ENCODE measurements around the gene RIMBP2.

The RIMBP2 gene

GRCh38 chr12:130449291-130449690 lies 266.8 kb downstream of the RIMBP2 start:
- Histone ChIP-seq H3K27ac (ENCODE audit: low read depth, low read length) (no peak overlapping the region), H3K9me3 (ENCODE audit: control insufficient read depth, insufficient read depth, low read depth, low read length) (no peaks in the 10 kb centered on the region), H3K27me3 (ENCODE audit: control insufficient read depth, insufficient read depth, low read length) (no peaks in the 10 kb centered on the region; the same call in 1 of the 2 replicates), H3K4me1 (ENCODE audit: control insufficient read depth, insufficient read depth, low read length) (no peaks in the 10 kb centered on the region), H3K4me3 (ENCODE audit: low read depth, low read length) (no peak overlapping the region), H3K36me3 (ENCODE audit: control insufficient read depth, insufficient read depth, low read length) (no peaks in the 10 kb centered on the region), H3K9ac (ENCODE audit: low read length) (no peak overlapping the region)

GRCh38 chr12:130448044-130448821 lies 267.9 kb downstream of the RIMBP2 start:
- H3K9ac ChIP-seq (ENCODE audit: low read length): no peak overlapping the region
- no peak overlapping the region for H3K27ac ChIP-seq (ENCODE audit: low read depth, low read length)
- no peaks in the 10 kb centered on the region for H3K9me3 ChIP-seq (ENCODE audit: control insufficient read depth, insufficient read depth, low read depth, low read length)
- no peaks in the 10 kb centered on the region for H3K4me1 ChIP-seq (ENCODE audit: control insufficient read depth, insufficient read depth, low read length)
- H3K4me3 ChIP-seq (ENCODE audit: low read depth, low read length): no peak overlapping the region
- H3K27me3 ChIP-seq (ENCODE audit: control insufficient read depth, insufficient read depth, low read length): no peaks in the 10 kb centered on the region; the same call in 1 of the 2 replicates
- H3K36me3 ChIP-seq (ENCODE audit: control insufficient read depth, insufficient read depth, low read length): no peaks in the 10 kb centered on the region

GRCh38 chr12:130447655-130447965 lies 268.5 kb downstream of the RIMBP2 start:
- Histone ChIP-seq H3K9me3 (ENCODE audit: control insufficient read depth, insufficient read depth, low read depth, low read length) (no peaks in the 10 kb centered on the region), H3K9ac (ENCODE audit: low read length) (no peak overlapping the region), H3K27me3 (ENCODE audit: control insufficient read depth, insufficient read depth, low read length) (no peaks in the 10 kb centered on the region; the same call in 1 of the 2 replicates), H3K4me3 (ENCODE audit: low read depth, low read length) (no peak overlapping the region), H3K4me1 (ENCODE audit: control insufficient read depth, insufficient read depth, low read length) (no peaks in the 10 kb centered on the region), H3K27ac (ENCODE audit: low read depth, low read length) (no peak overlapping the region), H3K36me3 (ENCODE audit: control insufficient read depth, insufficient read depth, low read length) (no peaks in the 10 kb centered on the region)

- H3K36me3 ChIP-seq (ENCODE audit: control insufficient read depth, insufficient read depth, low read length): no peaks in the 10 kb centered on the region
- H3K4me1 ChIP-seq (ENCODE audit: control insufficient read depth, insufficient read depth, low read length): no peaks in the 10 kb centered on the region
- no peak overlapping the region for H3K9ac ChIP-seq (ENCODE audit: low read length)
- no peak overlapping the region for H3K4me3 ChIP-seq (ENCODE audit: low read depth, low read length)
- H3K27me3 ChIP-seq (ENCODE audit: control insufficient read depth, insufficient read depth, low read length): no peaks in the 10 kb centered on the region; the same call in 1 of the 2 replicates
- H3K9me3 ChIP-seq (ENCODE audit: control insufficient read depth, insufficient read depth, low read depth, low read length): no peaks in the 10 kb centered on the region
- no peak overlapping the region for H3K27ac ChIP-seq (ENCODE audit: low read depth, low read length)
Measured at GRCh38 chr12:130446846-130447654, 269.0 kb downstream of the RIMBP2 start.

GRCh38 chr12:130444986-130445385 lies 271.1 kb downstream of the RIMBP2 start:
- Histone ChIP-seq H3K9ac (ENCODE audit: low read length) (no peak overlapping the region), H3K36me3 (ENCODE audit: control insufficient read depth, insufficient read depth, low read length) (no peaks in the 10 kb centered on the region), H3K27me3 (ENCODE audit: control insufficient read depth, insufficient read depth, low read length) (no peaks in the 10 kb centered on the region; the same call in 1 of the 2 replicates), H3K4me1 (ENCODE audit: control insufficient read depth, insufficient read depth, low read length) (no peaks in the 10 kb centered on the region), H3K9me3 (ENCODE audit: control insufficient read depth, insufficient read depth, low read depth, low read length) (no peaks in the 10 kb centered on the region; the same call in 1 of the 2 replicates), H3K4me3 (ENCODE audit: low read depth, low read length) (no peak overlapping the region), H3K27ac (ENCODE audit: low read depth, low read length) (no peak overlapping the region)

- Histone ChIP-seq H3K9me3 (ENCODE audit: control insufficient read depth, insufficient read depth, low read depth, low read length) (no peaks in the 10 kb centered on the region; the same call in 1 of the 2 replicates), H3K36me3 (ENCODE audit: control insufficient read depth, insufficient read depth, low read length) (no peaks in the 10 kb centered on the region), H3K4me3 (ENCODE audit: low read depth, low read length) (no peak overlapping the region), H3K27me3 (ENCODE audit: control insufficient read depth, insufficient read depth, low read length) (no peaks in the 10 kb centered on the region; the same call in 1 of the 2 replicates), H3K4me1 (ENCODE audit: control insufficient read depth, insufficient read depth, low read length) (no peaks in the 10 kb centered on the region), H3K9ac (ENCODE audit: low read length) (no peak overlapping the region), H3K27ac (ENCODE audit: low read depth, low read length) (no peak overlapping the region)
Measured at GRCh38 chr12:130444061-130444460, 272.0 kb downstream of the RIMBP2 start.

- Histone ChIP-seq H3K9ac (ENCODE audit: low read length) (no peak overlapping the region), H3K27ac (ENCODE audit: low read depth, low read length) (no peak overlapping the region), H3K4me3 (ENCODE audit: low read depth, low read length) (no peak overlapping the region), H3K4me1 (ENCODE audit: control insufficient read depth, insufficient read depth, low read length) (no peaks in the 10 kb centered on the region), H3K27me3 (ENCODE audit: control insufficient read depth, insufficient read depth, low read length) (no peaks in the 10 kb centered on the region), H3K9me3 (ENCODE audit: control insufficient read depth, insufficient read depth, low read depth, low read length) (peaks cover 7% of the 10 kb centered on the region), H3K36me3 (ENCODE audit: control insufficient read depth, insufficient read depth, low read length) (no peaks in the 10 kb centered on the region)
Measured at GRCh38 chr12:130441771-130442760, 274.0 kb downstream of the RIMBP2 start.

GRCh38 chr12:130440411-130441080 lies 275.6 kb downstream of the RIMBP2 start:
- H3K9ac ChIP-seq (ENCODE audit: low read length): no peak overlapping the region
- no peak overlapping the region for H3K27ac ChIP-seq (ENCODE audit: low read depth, low read length)
- no peaks in the 10 kb centered on the region for H3K4me1 ChIP-seq (ENCODE audit: control insufficient read depth, insufficient read depth, low read length)
- no peak overlapping the region for H3K4me3 ChIP-seq (ENCODE audit: low read depth, low read length)
- H3K36me3 ChIP-seq (ENCODE audit: control insufficient read depth, insufficient read depth, low read length): no peaks in the 10 kb centered on the region
- H3K27me3 ChIP-seq (ENCODE audit: control insufficient read depth, insufficient read depth, low read length): no peaks in the 10 kb centered on the region
- peaks cover 8% of the 10 kb centered on the region for H3K9me3 ChIP-seq (ENCODE audit: control insufficient read depth, insufficient read depth, low read depth, low read length)

- Histone ChIP-seq H3K9ac (ENCODE audit: low read length) (no peak overlapping the region), H3K36me3 (ENCODE audit: control insufficient read depth, insufficient read depth, low read length) (no peaks in the 10 kb centered on the region), H3K4me1 (ENCODE audit: control insufficient read depth, insufficient read depth, low read length) (no peaks in the 10 kb centered on the region), H3K9me3 (ENCODE audit: control insufficient read depth, insufficient read depth, low read depth, low read length) (peaks cover 8% of the 10 kb centered on the region), H3K27me3 (ENCODE audit: control insufficient read depth, insufficient read depth, low read length) (no peaks in the 10 kb centered on the region), H3K4me3 (ENCODE audit: low read depth, low read length) (no peak overlapping the region), H3K27ac (ENCODE audit: low read depth, low read length) (no peak overlapping the region)
Measured at GRCh38 chr12:130439250-130439649, 276.8 kb downstream of the RIMBP2 start.

GRCh38 chr12:130438711-130439110 lies 277.4 kb downstream of the RIMBP2 start:
- peaks cover 8% of the 10 kb centered on the region for H3K9me3 ChIP-seq (ENCODE audit: control insufficient read depth, insufficient read depth, low read depth, low read length)
- H3K27me3 ChIP-seq (ENCODE audit: control insufficient read depth, insufficient read depth, low read length): no peaks in the 10 kb centered on the region
- H3K36me3 ChIP-seq (ENCODE audit: control insufficient read depth, insufficient read depth, low read length): no peaks in the 10 kb centered on the region
- no peaks in the 10 kb centered on the region for H3K4me1 ChIP-seq (ENCODE audit: control insufficient read depth, insufficient read depth, low read length)
- no peak overlapping the region for H3K9ac ChIP-seq (ENCODE audit: low read length)
- H3K27ac ChIP-seq (ENCODE audit: low read depth, low read length): no peak overlapping the region
- no peak overlapping the region for H3K4me3 ChIP-seq (ENCODE audit: low read depth, low read length)

All from HUES6 (cell line).